A673 (cell line): ENCODE results near the gene GIGYF2.

Source experiments
- CTCF ChIP-seq: fragments of 300-800, 200-600 bp; sonication (generic); conservative IDR thresholded peaks from 2 replicates; pipeline ENCODE4 v1.5.1; 2017; ENCODE audit warnings: low read depth, mild to moderate bottlenecking, antibody characterized with exemption, low read length, moderate library complexity, mixed read lengths
- EZH2 ChIP-seq: fragments of 200-600 bp; sonication (generic); IDR thresholded peaks from 2 replicates; pipeline ENCODE4 v1.6.1; 2017; ENCODE audit warnings: borderline replicate concordance, low read depth, mild to moderate bottlenecking, mixed read lengths, antibody characterized with exemption, low read length; ENCODE audit not compliant: poor library complexity, severe bottlenecking

- TF ChIP-seq CTCF (no peak), EZH2 (no peak)
These were observed 183.7 kb downstream of the GIGYF2 start for GRCh38 chr2:232880764-232881351.
